Activated gamma-delta T cell treated with Interleukin-2 at 50 U/mL for 16 hours (primary cell): Measurements from ENCODE around the gene PPP1R9B.

Experiments
- DNase-seq: peaks from one replicate; pipeline ENCODE4 v3.0.0-alpha.2; 2020

PPP1R9B gene

DNA sequence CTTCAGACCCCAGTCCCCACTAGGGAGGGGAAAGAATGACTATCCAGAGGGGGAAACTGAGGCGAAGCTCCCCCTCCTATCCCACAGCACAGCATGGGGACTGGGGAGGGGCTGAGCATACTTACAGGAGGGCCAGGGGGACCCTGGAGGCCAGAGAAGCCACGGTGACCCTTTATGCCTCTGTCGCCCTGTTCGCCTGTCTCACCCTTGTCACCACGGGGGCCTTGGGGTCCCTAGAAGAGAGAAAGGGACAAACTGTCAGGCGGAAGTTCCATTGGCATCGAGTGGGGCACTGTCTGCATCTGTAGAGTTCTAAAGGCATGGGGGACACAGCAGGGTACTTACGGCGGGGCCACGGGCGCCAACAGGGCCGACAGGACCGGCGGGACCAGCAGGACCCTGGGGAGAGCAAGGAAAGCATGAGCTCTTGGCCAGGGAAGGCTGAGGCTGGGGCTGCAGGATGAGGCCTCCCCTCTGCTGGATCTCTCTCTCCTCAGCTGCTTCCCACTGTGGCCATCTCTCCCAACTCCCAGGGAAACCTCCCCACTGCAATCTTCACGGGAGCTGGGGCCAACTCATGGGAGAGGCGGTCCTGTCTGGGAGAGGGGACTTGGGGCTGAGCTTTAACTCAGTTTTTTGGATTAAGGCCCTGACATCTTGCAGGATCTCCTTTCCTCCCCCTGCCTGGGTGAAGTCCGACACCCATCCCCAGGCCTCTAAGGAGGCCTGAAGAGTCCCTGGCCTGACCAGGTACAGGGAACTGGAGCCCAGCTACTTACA, 37.5 kb upstream of the PPP1R9B start:
- no peak for DNase-seq

DNA sequence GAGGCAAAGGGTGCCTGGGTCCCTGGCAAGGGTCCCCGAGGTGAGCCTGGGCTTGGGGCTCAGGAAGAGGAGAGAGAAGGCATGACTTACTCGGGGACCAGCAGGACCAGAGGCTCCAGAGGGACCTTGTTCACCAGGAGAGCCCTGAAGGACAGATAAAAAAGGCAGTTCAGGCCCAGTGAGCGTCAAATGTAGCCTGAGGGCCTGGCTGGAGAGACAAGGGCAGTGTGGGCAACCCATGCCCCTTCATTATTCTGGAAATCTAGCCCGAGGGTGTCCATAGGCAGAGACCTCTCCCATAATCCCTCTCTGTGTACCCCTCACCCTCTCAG, 36.9 kb upstream of the PPP1R9B start:
- DNase-seq: no peak

DNA sequence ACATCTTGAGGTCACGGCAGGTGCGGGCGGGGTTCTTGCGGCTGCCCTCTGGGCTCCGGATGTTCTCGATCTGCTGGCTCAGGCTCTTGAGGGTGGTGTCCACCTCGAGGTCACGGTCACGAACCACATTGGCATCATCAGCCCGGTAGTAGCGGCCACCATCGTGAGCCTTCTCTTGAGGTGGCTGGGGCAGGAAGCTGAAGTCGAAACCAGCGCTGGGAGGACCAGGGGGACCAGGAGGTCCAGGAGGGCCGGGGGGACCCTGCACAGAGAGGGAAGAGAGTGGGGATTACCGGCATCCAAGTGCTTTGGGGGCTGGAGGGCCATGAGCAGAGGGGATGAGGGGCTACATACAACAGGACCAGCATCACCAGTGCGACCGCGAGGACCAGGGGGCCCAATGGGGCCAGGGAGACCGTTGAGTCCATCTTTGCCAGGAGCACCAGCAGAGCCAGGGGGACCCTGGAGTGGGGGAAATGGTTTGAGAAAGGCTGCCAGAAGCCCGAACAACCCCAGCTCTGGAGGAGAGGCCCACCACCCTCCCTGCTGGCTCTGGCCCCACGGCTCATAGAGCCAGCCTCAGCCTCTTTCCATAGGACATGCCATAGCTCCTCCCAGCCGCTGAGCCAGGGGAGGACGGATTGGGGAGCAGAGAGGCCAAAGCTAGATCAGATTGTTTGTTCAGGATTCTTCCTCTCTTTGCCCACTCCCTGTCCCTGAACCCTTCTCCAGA, 36.4 kb upstream of the PPP1R9B start:
- DNase-seq: no peak

GRCh38 chr17:50185631-50186471, 35.4 kb upstream of the PPP1R9B start:
- no peak for DNase-seq

DNA sequence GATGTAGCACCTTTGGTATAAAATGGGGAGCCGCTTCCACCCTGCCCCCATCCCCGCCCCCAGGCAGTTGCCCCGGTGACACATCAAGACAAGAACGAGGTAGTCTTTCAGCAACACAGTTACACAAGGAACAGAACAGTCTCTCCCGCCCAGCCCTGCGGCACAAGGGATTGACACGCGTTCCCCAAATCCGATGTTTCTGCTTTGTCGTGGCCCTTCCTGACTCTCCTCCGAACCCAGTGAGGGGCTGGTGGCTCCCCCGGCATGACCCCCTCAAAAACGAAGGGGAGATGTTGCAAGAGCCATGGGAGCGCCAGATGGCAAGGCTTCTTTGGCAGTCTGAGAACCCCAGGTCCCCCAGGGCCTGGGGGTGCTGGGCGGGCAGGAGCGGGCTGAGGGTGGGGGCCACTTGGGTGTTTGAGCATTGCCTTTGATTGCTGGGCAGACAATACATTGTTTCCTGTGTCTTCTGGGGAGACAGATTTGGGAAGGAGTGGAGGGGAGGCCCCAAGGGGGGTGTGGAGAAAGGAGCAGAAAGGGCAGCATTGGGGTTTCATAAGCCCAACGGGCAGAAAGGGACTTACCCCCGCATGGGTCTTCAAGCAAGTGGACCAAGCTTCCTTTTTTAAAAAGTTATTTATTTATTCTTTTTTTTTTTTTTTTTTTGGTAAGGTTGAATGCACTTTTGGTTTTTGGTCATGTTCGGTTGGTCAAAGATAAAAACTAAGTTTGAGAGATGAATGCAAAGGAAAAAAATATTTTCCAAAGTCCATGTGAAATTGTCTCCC, 34.3 kb upstream of the PPP1R9B start:
- no peak for DNase-seq

DNA sequence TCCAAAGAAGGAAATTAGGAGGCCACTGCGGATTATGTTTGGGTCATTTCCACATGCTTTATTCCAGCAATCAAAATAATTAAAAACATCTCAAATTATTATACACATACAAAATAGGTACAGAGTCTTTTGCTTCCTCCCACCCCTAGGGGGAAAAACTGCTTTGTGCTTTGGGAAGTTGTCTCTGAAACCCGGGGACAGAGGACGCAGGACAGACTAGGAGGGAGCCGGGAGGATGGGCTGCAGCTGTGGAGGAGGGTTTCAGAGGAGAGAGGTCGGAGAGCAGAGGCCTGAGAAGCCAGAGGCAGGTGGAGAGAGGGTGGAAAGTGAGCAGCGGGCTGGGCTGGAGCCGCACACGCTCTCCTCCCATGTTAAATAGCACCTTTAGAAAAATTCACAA, 33.6 kb upstream of the PPP1R9B start:
- no peak for DNase-seq

DNA sequence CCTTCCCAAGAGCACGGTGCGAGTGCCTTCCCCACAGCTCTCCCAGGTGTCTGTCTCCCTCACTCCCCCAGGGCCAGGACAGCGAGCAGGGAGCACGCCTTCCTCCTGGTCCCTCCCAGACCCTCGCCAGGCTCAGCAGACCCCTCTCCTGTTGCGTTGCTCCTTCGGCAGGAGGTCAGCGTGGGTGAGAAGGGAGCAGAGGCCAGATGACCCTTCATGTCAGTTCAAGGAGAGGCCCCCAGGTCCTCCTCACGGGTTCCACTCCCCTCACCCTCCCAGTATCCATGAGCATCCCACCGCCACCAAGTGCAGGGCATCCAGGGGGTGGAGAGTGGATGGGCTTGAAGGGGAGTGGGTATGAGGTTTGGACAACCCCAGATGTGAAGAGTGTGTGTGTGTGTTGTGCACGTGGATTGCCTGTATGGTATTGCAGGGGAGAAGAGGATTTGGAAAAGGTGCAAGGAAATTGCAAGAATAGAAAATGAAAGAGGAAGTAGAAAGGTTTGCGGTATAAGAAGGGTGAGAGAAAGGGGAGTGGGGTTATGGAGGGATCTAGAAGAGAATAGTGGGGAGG, 33.0 kb upstream of the PPP1R9B start:
- no peak for DNase-seq

GRCh38 chr17:50182783-50183420, 32.4 kb upstream of the PPP1R9B start:
- DNase-seq: no peak

DNA sequence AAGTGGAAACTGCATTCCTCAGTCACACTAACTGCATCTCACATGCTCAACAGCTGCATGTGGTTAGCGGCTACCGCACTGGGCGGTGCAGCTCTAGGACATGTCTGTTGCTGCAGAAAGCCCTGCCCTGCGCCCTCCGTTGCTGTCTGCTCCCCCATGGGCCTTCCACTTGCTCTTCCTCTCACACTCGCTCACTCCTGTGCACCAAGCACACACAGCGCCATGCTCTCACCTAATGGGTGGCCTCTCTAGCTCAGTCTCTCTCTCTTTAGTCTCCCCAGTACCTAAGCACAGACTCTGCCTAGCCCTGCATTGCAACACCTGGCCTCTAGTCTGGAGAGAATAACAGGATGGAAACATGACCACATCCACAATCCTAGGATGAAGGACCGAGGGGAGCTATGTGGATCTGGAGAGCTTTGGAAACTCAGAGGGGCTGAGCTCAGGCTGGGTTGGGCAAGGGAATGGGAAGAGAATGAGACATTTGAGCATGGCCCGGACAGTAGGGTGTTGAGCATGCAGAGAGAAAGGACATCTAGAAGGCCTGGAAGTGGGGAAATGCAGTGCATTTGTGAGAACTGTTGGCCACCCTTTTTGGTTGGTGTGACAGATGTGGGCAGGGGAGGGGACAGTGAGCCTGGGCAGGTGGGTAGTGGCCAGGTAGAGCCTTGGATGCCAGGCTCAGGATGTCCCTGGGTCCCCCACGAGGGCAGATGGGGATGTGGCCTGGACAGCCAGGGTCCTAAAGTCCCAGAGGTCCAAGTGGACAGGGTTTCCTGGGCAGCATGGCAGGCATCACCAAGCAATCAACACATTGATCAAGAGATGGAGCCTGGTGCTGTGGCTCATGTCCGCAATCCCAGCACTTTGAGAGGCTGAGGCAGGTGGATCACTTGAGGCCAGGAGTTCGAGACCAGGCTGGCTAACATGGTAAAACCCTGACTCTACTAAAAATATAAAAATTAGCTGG, 31.4 kb upstream of the PPP1R9B start:
- no peak for DNase-seq

- no peak for DNase-seq
Observed at GRCh38 chr17:50181144-50181543, 30.7 kb upstream of the PPP1R9B start.

GRCh38 chr17:50180620-50181019, 30.1 kb upstream of the PPP1R9B start:
- DNase-seq: no peak

DNA sequence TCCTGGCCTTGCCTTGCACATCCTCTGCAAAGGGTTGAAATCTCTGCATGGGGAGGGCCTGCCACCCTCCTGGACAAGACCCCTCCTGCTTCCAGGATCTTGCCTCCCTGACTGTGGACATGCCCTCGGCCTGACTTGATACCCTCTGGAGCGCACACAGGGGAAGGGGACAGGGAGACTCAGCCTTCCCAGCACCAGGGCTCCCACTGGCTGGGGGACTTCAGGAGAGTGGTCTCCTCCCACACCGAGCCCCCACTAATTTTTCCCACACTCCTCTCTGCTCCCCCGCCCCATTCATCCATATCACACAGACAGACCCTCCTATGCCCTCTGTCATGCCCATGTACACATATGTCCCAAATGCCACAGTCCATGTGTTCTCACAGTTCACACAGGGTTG, 29.6 kb upstream of the PPP1R9B start:
- DNase-seq: no peak

DNA sequence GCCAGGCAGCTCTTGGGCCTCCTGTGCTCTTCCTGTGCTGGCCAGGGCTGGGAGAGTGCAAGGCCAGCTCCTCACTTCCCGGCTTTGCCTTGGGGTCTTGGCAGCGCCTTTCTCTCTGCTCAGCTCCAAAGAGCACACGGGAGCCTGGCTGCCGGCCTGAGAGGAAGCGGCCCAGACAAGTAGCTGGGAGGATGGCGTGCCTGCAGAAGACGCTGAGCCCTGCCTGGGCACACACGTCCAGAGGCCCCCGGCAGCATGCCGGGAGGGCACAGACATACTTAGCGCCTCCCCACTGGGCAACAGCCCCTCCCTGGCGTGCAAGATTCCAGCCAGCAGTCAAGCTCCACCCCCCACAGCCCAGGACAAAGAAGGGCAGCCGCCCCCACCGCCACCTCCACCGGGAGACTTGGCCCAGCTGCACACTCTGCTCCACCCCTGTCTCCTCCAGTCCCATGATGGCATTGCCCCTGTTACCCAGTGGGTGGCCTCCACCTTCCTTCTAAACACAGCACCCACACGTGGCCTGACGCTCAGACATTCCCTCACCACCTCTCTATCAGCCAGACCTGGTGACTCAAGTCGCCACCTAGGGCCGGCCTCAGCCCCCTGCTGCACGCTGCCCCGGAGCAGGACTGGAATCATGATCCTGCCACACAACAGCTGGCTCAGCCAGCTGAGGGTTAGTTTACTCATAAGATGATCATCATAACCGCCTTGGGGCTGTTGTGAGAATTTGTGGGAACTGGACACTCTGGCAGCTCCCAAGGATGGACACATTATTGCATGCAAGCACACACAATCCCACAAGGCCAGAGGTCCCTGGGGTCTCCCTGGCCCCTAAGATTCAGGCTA, 27.7 kb upstream of the PPP1R9B start:
- peak; percentile 33 for DNase-seq

DNA sequence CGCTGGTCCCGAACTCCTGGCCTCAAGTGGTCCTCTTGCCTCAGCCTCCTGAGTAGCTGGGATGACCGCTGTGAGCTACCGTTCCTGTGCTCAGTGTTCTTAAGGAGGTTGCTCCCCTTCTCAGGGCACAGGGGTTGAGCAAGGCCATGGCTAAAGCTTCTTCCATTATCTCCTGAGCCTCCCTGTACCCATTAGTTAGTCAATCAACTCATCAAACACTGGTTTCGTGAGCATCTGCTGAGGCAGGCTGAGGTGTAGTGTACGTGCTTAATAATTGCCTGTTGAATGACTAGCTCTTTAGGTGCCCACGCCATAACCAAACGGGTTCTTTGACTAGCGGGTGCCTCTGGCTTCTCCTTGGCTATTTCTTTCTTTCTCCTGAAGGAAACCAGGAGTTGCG, 27.0 kb upstream of the PPP1R9B start:
- no peak for DNase-seq

DNA sequence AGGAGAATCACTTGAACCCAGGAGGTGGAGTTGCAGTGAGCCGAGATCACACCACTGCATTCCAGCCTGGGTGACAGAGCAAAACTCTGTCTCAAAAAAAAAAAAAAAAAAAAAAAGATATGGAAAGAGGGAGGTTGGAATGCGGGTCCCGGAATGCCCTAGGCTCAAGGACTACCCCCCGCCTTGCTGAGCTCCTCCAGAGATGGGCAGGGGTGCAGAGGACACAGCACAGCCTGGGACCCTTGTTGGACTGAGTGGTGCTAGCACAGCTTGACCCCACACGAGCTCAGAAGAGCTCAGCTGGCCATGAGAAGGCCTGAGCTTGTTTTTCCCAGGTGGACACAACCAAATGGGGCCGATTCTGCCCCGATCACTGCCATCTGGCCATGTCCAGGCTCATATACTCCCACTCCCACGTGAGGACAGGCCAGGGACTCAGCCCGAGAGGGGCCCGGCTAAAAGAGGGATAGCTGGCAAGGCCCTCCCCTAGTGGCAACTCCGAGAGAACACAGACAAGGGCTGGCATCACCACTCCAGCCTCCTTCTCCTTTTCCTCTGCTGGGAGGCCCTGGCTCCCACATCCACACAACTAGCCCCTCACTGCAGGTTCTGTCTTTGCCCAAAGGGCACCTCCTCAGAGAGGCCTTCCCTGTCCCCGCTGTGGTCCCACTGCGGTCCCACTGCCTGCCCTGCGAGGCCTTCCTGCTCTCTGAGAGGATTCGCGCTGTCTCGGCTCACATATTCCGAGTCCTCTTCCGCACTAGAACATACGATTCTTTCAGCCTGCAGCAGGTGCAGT, 26.3 kb upstream of the PPP1R9B start:
- DNase-seq: no peak

DNA sequence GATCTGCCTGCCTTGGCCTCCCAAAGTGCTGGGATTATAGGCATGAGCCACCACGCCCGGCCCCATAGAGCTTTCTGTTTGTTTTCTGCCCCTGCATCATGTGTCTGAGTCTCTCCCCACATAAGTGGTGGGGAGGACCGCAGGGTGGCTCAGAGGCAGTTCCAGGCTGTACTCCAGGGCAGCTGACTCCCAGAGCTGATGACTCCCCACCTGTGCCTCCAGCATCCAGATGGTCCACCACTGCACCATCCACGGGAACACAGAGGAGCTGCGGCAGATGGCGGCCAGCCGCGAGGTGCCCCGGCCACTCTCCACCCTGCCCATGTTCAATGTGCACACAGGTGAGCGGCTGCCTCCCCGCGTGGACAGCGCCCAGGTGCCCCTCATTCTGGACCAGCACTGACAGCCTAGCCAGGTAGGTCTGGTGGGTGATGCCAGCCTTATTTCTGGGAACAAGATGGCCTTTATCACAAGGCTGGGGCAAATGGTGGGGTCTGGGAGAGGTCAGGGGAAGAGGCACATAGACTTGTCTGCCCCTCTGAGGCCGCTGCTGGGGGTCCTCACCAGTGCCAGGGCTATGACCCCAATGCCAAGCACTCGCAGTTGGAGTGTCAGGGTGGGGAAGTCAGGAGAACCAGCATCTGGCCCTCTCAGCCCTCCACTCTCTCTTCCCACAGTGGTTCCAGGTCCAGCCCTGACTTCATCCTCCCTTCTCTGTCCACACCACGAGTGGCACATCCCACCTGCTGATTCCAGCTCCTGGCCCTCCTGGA, 24.7 kb upstream of the PPP1R9B start:
- DNase-seq: no peak

- no peak for DNase-seq
Observed at GRCh38 chr17:50174444-50174843, 24.0 kb upstream of the PPP1R9B start.

- no peak for DNase-seq
Observed at GRCh38 chr17:50173335-50173941, 23.0 kb upstream of the PPP1R9B start.
